Effector CD8-positive, alpha-beta T cell (primary cell): Measurements from ENCODE around the gene MRPS14.
"Not testable (repeated sequence)": the region's sequence is repeated elsewhere in the genome, so short reads cannot be mapped to it uniquely, and the experiment has no call there.

Experiments used
- DNase-seq: peaks from one replicate; lab custom pipeline; 2025; lab: John Stamatoyannopoulos, UW

MRPS14 gene

DNA sequence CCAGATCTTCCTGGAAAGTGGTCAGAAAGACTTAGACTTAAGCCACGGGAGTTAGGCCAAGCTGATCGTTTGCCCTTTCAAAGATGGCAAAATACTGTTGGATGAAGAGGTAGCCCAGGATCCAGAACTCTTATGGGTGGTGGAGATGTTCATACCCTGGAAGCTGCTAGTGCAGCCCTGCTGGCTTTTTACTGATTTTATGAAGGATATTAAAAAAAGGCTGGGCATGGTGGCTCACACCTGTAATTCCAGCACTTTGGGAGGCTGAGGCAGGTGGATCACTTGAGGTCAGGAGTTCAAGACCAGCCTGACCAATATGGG is 657 bp upstream of the MRPS14 start:
- DNase-seq: not testable (repeated sequence)

DNA sequence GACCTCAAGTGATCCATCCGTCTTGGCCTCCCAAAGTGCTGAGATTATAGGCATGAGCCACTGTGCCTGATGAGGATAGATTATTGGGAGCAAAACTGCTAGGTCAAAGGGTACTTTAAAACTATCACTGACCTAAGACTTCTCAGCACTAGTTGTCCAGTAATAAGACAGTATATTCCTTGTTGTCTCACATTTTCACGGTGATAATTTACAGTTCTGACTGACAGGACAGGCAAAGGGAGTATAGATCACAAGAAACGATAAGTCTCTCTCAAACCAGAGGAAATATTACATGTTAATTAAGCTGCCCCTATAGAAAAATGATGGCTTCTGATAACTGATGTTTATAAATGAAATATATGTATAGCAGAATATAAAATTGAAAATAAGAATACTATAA is 3.7 kb downstream of the MRPS14 start:
- DNase-seq: no peak

DNA sequence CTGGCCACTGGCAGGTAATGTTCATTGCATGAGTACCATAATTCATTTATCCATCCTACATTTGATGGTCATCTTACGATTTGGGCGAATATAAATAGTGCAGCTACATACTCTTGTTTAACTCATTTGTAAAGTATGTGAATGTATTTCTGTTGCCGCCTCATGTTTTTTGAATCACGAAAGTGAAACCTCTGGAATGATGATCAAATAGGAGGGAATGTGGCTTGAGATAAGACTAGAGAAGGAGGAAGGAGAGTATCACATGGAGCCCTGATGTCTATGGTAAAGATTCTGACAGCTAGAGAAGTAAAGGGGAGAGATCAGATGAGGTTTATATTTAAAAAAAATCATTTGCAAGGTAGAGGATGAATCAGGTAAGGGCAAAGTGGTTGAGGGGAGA is 8.0 kb downstream of the MRPS14 start:
- no peak for DNase-seq

DNA sequence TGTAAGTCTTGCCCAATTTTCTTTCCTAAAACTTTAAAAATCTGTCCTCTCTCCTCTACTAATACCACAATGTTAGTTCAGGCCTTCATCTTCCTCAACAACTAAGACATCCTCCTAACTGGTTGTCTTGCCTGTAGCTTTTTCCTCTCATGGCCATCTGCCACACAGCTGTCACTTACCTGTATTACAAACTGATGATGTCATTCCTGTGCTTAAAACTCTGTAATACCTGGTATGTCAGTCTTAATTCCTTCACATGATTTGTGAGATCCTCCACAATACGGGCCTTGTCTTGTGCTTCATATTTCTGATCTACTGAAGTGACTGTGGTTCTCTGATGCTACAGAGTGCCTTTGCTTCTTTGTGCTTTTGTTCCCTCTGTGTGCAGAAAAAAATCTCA is 9.8 kb downstream of the MRPS14 start:
- DNase-seq: no peak

DNA sequence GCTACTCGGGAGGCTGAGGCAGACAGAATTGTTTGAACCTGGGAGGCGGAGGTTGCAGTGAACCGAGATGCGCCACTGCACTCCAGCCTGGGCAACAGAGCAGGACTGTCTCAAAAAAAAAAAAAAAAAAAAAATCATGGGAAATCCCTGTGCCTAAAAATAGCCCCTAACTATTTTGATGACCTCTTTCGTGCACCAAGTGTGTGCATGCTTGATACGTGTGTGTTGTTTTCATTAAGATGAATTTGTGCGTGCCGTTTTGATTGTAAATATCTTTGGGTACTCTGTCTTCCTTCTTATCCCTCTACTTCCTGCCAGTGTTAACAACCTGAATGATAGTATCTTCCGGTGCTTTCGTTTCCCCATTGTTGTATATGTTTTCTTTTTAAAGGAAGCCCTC is 13.7 kb downstream of the MRPS14 start:
- DNase-seq: no peak

DNA sequence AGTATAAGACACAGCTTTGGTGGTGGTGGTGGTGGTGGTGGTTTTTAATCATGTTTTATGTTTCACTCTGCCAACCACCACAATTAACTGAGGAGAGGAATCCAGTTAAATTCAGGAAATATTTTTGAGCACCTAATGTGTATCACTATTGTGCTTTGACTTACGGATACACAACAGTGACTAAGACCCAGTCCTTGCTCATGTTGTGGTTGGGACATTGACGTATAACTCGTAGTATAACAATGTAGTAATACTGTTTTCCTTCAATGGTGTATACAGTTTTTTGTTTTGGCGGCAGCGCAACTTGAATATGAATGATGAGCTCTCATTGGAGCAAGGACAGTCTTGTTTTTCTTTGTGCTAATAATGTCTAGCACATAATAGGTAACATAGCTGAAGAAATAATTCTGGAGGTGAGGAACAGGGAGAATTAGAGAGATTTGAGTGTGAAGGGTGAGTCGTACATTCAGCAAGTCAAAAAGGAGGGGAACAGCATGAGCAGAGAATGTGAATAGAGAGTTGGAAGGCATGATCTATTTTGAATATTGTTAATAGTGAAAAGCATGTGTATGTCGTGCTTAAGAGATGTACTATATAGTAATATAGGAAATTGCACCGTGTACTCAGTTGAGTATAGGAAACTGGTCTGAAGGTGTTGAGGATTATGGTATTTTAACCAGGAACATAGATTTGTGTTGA is 18.0 kb downstream of the MRPS14 start:
- no peak for DNase-seq

DNA sequence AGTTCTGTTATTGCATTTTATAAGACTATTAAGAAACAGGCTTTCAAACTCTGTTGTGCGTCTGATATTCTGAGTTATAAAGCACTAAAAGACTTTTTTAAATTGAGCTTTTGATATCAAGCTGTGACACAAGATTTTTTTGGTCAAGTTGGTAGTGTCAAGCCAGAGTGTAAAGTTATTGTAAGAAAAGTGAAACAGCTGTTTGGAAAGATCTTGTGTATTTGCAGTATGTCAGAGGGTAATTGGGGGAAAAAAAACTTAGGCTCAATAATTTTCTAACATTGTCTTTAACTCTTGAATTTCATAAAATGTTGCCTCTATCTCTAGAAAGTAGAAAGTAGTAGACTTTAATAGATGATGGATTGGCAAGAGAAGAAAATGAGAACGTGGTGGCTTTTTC is 19.7 kb downstream of the MRPS14 start:
- no peak for DNase-seq

DNA sequence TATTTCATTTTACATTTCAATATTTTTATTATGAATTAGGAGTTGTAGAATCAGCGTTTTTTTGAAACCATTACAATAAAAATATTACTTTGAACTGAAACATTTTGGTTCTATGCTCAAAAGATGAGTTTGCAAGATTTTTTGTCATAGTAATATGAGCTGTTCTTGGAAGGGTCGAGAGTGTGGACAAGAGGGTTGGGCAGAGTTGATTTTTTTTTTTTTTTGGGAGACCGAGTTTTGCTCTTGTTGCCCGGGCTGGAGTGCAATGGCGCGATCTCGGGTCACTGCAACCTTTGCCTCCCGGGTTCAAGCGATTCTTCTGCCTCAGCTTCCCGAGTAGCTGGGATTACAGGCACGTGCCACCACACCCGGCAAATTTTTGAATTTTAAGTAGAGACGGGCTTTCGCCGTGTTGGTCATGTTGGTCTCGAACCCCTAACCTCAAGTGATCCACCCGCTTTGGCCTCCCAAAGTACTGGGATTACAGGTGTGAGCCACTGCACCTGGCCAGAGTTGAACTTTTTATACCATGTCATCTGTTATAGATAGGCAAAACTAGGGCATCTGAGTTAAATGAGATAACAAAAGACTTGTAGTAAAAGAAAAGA is 20.2 kb downstream of the MRPS14 start:
- no peak for DNase-seq

DNA sequence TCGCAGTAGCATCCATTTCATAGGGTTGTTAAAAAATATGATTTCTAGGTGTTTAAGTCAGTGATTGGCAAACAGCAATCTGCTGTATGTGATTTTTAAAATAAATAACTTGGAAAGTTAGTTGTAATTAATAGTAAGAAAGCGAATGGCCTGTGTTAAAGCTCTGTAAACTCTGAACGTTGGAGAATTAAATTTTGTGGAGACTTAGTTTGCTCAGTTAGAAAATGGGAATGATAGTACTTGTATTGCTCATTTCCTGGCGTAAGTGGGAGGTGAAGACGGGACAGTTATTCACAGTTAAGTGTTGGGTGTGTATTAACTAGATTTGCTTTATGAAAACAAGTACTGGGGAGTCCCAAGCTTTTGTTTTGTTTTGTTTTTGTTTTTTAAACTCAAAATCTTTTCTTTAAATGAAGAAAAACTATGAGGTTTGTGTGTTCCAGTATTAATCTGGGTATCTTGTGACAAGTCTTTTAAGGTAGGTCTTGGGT is 22.5 kb downstream of the MRPS14 start:
- no peak for DNase-seq

DNA sequence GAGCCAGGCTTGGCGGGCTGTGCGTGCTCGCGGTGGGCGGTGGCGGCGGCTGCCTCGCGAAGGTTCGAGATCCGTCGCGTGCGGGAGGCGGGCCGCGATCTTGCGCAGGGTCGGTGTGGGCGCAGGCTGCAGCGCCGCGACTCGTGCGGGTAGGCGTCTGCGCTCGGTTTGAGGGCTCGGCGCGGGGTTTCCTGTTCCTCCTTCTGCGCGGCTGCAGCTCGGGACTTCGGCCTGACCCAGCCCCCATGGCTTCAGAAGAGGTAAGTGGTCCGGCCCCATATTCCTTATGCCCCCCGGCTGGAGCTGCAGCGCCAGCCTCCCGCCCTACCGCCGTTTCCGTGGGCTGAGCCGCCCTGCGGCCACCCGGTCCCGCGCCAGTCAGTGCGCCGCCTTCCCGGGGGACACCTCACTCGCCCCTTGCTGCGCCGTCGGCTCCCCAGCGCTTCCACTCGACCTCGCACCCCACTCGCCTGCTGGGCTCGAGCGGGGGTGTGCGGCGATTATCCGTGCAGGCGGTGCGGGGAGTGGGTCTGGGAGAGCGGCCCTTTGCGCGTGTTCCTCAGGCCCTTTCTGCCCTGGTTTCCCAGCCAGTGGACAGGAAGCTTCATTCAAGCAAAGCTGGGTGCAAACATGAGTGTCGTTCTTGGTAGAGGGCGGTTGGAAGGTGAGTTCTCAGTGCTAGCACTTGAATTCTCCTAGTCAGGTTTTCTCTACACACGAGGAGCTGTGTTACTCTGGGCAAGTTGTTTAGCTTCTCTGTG is 23.1 kb downstream of the MRPS14 start, which contains the start of gene CACYBP:
Gene CACYBP (plus strand): TSS at position 12 of the 761 bp plus-strand sequence. CDS start 234 bp downstream, at position 246.
- peak; percentile 26 for DNase-seq

DNA sequence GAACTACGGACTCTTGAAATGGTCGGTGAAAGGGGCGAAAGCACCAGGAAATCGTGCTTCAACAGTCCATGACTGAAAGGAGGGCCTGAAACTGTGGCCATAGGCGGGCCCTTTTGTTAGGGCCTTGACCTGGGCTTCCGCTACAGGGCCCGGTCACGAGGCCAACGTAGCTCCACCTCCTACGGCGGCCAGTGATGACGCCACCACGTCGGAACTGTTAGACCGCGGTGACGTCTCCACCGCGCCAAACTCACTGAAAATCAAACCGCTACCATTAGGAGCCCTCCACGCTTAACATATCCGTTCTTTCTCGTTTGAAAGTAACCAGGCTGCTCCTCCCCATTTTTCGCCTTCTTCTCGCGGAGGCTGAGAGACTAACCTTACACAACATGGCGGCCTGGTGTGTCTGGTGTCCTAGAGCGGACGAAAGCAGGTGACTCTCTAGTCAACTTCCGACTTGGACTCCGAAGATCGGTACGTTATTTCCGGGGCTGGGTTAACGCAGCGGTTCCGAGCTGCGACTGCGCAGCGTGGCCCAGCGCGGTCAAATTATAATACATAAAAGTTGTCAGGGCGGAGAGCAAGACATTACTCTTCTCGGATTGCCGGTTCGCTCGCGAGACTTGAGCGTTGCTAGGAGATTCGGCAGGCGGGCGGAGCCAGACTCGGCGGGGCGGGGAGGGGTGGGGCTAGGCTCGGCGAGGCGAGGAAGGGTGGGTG is 23.8 kb downstream of the MRPS14 start:
- DNase-seq: peak; percentile 98

DNA sequence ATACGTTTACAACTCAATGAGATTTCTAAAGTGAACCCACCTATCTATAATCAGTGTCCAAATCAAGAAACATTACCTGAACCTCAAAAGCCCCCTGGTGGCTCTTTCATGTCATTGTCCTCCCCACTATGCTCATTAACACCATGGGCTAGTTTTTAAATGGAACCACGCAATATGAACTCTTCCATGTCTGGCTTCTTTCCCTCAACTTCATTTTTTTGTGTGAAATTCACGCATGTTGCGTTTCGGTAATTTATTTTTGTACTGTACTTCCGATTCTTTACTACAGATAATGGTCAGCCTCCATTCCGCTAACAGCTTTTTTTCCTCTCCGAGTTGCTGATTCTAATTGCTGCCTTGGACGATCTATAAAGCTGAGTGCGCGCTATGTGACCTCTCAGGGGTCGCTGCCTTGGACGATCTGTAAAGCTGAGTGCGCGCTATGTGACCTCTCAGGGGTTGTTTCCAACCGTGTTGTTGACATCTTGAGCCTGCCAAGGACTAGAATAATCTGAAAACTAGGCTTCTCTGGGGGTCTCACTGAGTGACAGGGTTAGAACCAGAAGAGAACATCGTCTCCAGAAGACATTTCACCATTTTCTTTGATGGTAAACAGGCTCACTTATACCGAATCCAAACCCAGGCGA is 24.5 kb downstream of the MRPS14 start:
- peak; percentile 12 for DNase-seq

DNA sequence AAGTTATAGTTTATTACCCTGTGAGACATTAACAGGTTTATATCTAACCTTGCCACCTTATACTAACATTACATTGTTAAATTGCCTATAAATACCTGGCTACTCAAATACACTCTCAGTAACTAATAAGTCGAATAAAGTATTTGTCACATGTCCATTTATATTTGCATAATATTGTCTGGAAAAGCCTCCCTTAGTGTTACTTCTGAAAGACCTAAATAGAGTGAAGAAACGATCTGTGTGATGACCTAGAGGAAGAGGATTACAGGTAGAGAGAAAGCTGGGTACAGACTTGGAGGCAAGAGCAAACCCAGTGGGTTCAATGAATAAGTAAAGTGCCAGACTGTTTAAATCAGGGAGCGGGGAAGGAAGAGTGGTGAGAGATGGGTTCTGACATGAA is 26.2 kb downstream of the MRPS14 start:
- DNase-seq: no peak

DNA sequence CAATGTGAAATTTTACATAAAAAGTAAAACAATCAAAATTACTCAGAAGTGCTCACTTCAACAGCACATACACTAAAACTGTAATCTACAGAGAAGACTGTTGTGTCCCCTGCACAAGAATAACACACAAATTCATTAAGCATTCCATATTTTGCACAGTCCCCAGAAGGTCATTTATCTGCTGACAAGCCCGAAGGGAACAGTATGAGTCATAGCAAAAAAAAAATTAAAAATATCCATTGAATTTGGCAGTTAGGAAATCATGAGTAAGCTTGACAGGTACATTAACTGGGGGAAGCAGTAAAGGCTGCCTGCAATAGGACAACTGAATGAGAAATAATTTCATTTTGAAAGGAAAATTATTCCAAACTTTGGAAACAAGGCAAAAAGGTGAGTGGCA is 26.7 kb downstream of the MRPS14 start:
- DNase-seq: no peak

DNA sequence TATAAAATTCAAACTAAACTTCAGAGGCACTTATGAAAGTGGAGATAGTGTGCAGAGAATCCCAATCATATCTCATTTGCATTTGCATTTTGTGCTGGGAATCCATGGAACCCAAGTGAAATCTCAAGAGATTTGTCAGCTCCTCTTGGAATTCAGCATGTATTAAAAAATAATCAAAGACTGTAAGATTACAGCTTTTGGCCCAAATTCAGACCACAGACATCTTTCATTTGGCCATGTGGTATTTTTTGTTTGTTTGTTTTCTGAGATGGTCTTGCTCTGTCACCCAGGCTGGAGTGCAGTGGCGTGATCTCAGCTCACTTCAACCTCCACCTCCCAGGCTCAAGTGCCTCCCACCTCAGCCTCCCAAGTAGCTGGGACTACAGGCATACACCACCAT is 27.3 kb downstream of the MRPS14 start:
- DNase-seq: no peak

DNA sequence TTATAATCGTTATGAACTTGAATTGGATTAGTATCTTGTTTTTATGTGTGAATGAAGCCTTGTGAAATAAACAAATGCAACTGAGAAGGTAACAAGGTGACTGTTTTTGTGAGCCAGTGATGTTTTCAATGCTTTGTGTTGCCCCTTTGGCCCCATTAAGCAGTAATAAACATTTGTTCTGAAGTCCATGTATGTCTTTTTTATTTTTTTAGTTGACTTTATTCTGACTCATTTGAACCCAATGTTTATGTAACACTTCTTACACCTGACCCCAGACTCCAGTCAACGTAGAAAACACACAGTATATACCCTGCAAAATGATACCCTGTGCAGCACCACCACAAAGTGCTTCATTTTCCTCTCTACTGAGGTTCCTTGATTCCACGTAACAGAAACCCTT is 28.1 kb downstream of the MRPS14 start:
- no peak for DNase-seq

DNA sequence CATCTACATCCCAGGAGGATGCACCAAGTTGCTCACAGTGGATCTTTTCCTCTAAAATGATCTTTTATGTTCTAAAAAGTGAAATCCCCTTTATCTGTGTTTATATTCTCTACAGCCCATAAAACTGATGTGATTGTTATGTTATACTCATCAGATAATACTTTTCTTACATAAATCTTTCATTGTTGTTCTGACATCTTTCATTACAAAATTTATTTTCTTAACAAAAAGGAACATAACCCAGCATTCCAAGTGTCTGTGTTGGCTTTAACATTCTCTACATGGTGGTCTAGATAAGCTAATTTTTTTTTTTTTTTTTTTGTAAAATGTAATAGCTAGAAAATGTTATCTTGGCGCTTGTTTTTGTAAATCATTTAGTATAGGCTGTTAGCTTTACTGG is 31.8 kb downstream of the MRPS14 start:
- DNase-seq: no peak

DNA sequence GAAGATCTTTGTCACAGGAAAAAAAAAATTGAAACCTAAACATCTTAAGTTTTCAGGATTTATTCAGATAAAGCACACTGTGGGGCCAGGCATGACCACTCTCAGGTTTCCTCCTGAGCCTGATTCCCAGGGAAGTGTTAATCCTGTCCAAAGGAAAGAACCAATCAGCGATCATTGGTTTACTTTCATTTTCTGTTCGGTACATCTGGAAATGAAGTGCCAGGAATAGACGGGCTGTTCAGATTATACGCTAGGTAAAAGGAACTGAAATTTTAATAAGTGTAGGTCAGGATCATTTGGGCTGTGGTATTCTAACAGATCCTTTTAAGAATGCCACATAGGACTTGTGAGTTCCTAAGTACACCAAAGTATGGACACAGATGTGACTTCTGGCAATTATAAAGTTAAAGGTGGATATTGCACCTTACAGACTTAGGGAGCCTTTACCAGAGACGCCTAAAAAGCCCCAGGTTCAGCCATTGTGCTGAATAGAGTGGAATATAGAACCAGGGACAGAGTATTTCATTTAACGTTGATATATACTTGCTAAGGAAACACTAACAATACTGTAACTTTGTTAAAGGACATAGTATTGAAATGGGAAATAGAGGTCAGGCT is 32.7 kb downstream of the MRPS14 start:
- DNase-seq: no peak

DNA sequence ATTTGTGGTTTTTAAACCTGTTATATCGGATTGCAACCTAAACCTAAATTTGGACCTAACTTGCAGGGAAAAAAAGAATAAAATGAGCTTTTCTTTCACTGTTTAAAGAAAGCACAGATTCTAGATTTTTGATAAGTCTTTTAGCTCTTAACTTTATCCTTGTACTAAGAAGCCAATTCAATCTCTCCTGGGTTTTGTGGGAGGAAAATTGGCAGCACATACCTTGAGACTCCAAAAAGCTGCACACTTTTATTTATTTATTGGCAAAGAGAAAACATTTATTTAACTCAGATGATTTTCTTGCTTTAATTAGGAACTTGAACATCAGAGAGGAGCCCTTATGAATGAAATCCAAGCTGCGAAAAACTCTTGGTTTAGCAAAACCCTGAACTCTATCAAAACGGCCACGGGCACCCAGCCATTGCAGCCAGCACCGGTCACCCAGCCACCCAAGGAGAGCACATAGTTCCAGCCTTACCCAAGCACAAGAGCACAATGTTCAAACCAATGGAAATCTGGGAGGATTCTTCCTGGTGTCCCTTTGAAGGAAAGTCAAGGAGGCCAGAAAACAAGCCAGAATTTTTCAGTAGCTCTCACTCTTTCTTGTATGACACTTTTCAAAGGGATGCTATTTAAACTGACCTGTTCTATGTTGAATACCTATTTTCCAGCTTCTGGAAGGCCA is 33.5 kb downstream of the MRPS14 start:
- no peak for DNase-seq

DNA sequence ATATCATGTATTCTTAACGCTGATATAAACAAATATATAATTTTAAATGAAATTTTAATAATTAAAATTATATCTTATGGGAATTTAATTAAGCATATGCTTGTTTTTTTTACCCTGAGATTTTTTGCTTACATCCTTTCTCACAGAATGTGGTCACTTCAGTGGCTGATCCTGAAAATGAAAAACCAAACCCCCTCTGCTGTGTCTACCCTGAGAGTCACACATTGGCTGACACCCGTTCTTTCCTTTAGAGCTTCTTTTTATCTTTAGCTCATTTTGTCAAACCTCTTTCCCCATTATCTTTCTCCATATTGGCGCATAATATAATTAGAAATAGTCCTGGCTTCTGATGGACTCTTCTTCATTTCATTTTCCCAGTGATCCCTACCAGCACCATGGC is 34.2 kb downstream of the MRPS14 start:
- DNase-seq: no peak

DNA sequence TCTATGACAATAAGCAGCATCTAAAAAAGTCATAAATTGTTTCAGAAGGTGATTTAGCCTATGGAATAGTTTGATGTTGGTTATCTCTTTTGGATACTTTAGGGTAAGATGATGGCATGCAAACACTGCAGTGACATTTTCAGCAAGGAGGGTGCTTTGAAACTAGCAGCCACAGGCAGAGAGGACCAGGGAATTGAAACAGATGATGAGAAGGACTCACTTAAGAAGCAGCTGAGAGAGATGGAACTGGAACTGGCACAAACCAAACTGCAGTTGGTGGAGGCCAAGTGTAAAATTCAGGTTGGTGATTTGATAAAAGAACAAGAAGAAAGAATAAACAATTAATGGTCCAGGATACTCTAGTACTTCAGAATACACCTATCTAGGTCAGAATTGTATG is 34.7 kb downstream of the MRPS14 start:
- DNase-seq: no peak
